ENCODE measurements around the gene SFSWAP.
"Not testable (repeated sequence)": the region's sequence is repeated elsewhere in the genome, so short reads cannot be mapped to it uniquely, and the experiment has no call there.

Gene SFSWAP

GRCh38 chr12:131680392-131681256, 30.3 kb upstream of the SFSWAP start:
- not testable (repeated sequence) for DNase-seq

GRCh38 chr12:131681257-131681620, 29.7 kb upstream of the SFSWAP start:
- DNase-seq, result no peak

- peak; percentile 86 to 97 for DNase-seq
These were observed 29.0 kb upstream of the SFSWAP start for GRCh38 chr12:131681746-131682509.

- peak in 1 of 2 experiments; percentile 56 for DNase-seq
These were observed 28.4 kb upstream of the SFSWAP start for GRCh38 chr12:131682510-131682895.

- no peak for DNase-seq
These were observed 27.4 kb upstream of the SFSWAP start for GRCh38 chr12:131683266-131684014.

- no peak for DNase-seq
These were observed 26.7 kb upstream of the SFSWAP start for GRCh38 chr12:131684015-131684725.

GRCh38 chr12:131687346-131688125, 23.4 kb upstream of the SFSWAP start:
- DNase-seq, result no peak

GRCh38 chr12:131688131-131688844, 22.6 kb upstream of the SFSWAP start:
- DNase-seq, result no peak

- no peak for DNase-seq
These were observed 22.1 kb upstream of the SFSWAP start for GRCh38 chr12:131688845-131689154.

- DNase-seq, result no peak
These were observed 20.6 kb upstream of the SFSWAP start for GRCh38 chr12:131690320-131690719.

GRCh38 chr12:131692431-131692830, 18.5 kb upstream of the SFSWAP start:
- no peak for DNase-seq

GRCh38 chr12:131693149-131693548, 17.7 kb upstream of the SFSWAP start:
- no peak for DNase-seq

- DNase-seq, result no peak
These were observed 16.6 kb upstream of the SFSWAP start for GRCh38 chr12:131694116-131694838.

- no peak for DNase-seq
These were observed 14.9 kb upstream of the SFSWAP start for GRCh38 chr12:131695968-131696367.

- no peak for DNase-seq
These were observed 12.6 kb upstream of the SFSWAP start for GRCh38 chr12:131698286-131698685.

- no peak for DNase-seq
These were observed 11.5 kb upstream of the SFSWAP start for GRCh38 chr12:131699434-131699833.

- no peak for DNase-seq
These were observed 10.6 kb upstream of the SFSWAP start for GRCh38 chr12:131700271-131700670.

GRCh38 chr12:131701705-131702572, 9.0 kb upstream of the SFSWAP start:
- DNase-seq, result no peak

- DNase-seq, result no peak
These were observed 8.4 kb upstream of the SFSWAP start for GRCh38 chr12:131702573-131702877.

- DNase-seq, result no peak
These were observed 7.7 kb upstream of the SFSWAP start for GRCh38 chr12:131703161-131703560.

All from NCI-H526 (cell line).